ENCODE measurements around the gene MTA3.

- TF ChIP-seq CTCF (IDR thresholded peaks at IDR 0.05): no peak
- no peak for TF ChIP-seq POLR2A (IDR thresholded peaks at IDR 0.05)
Measured at GRCh38 chr2:42572297-42573081, 4.1 kb downstream of the MTA3 start.
